Caco-2 (cell line): Measurements from ENCODE around the gene BBOX1. TPM values are rescaled to one million over a fixed set of nuclear protein-coding genes. Genes with fewer than 3 reads are reported as not detected.

ENCODE experiments used
- BruUV-seq: library from RNA; stranded (reverse); fragments of 400-500 nt; replicated peaks from 2 replicates; lab custom pipeline; 2021; lab: Mats Ljungman, UMichigan
- CTCF ChIA-PET: fragments of 300-600 bp; sonication (Branson Sonifier 250); formaldehyde crosslinking; loops from one replicate; lab custom pipeline; 2022; ENCODE audit warnings: antibody characterized with exemption; lab: Charles Lee
- POLR2A ChIA-PET: fragments of 300-600 bp; sonication (Branson Sonifier 250); formaldehyde crosslinking; loops from one replicate; lab custom pipeline; 2022; ENCODE audit warnings: antibody characterized with exemption; lab: Charles Lee
- DNase-seq, 2 experiments: peaks; one replicate each; pipeline versions ENCODE4 v3.0.0 to v3.0.0-alpha.2; 2020 to 2022
- H3K27me3 ChIP-seq: replicated peaks from 2 replicates; pipeline ENCODE4 v1.6.0; 2011; ENCODE audit warnings: low read length; ENCODE audit not compliant: control insufficient read depth, insufficient read depth
- H3K36me3 ChIP-seq: 2 replicates; pipeline ENCODE4 v1.5.1; 2011; ENCODE audit warnings: low read length; ENCODE audit not compliant: control insufficient read depth, insufficient read depth
- H3K4me1 ChIP-seq: fragments of 250-450 bp; sonication (Bioruptor Pico); 2 replicates; pipeline ENCODE4 v1.5.1; 2020; ENCODE audit warnings: mild to moderate bottlenecking
- H3K4me3 ChIP-seq: 2 replicates; pipeline ENCODE4 v1.5.1; 2011; ENCODE audit warnings: low read depth, mild to moderate bottlenecking, control low read depth, low read length
- H3K9me3 ChIP-seq: fragments of 250-450 bp; sonication (Bioruptor Pico); 2 replicates; pipeline ENCODE4 v1.5.1; 2020; ENCODE audit warnings: mild to moderate bottlenecking, moderate library complexity
- H3K27ac Mint-ChIP-seq: one replicate; pipeline ENCODE4 v1.8.0; 2022; ENCODE audit warnings: mixed read lengths; ENCODE audit not compliant: unreplicated experiment
- H3K27me3 Mint-ChIP-seq: one replicate; pipeline ENCODE4 v1.8.0; 2022; ENCODE audit warnings: mixed read lengths; ENCODE audit not compliant: insufficient read depth, unreplicated experiment
- H3K36me3 Mint-ChIP-seq: one replicate; pipeline ENCODE4 v1.8.0; 2022; ENCODE audit warnings: mild to moderate bottlenecking, mixed read lengths; ENCODE audit not compliant: insufficient read depth, unreplicated experiment
- H3K4me1 Mint-ChIP-seq: one replicate; pipeline ENCODE4 v1.8.0; 2022; ENCODE audit warnings: low read depth, mixed read lengths; ENCODE audit not compliant: unreplicated experiment
- H3K4me3 Mint-ChIP-seq: one replicate; pipeline ENCODE4 v1.8.0; 2022; ENCODE audit warnings: mild to moderate bottlenecking, moderate library complexity, mixed read lengths; ENCODE audit not compliant: unreplicated experiment
- H3K9me3 Mint-ChIP-seq: one replicate; pipeline ENCODE4 v1.8.0; 2022; ENCODE audit warnings: mixed read lengths; ENCODE audit not compliant: unreplicated experiment
- intact Hi-C: fragments of 100-400 bp; cut with micrococcal nuclease; formaldehyde crosslinking; loops from one replicate; pipeline ENCODE4 v1.10.0; 2022; ENCODE audit not compliant: unreplicated experiment
- total RNA-seq: library from RNA; stranded (reverse); gene quantifications from 2 replicates; pipeline ENCODE4 v1.2.3, GENCODE V29; 2022
- TF ChIP-seq, protein P1 (sequence below), 2 experiments: fragments of 200-600 bp in 1 of 2; IDR thresholded peaks; 1 replicate in 1 of 2; 2 replicates in 1 of 2; pipeline versions ENCODE4 v1.5.1 to v1.8.0; 2011 to 2022; ENCODE audit warnings: antibody characterized with exemption in 1 of 2, control low read depth in 1 of 2, inconsistent platforms in 1 of 2, low read depth in 1 of 2, low read length in 1 of 2, mild to moderate bottlenecking in 1 of 2, moderate library complexity in 1 of 2; ENCODE audit not compliant: insufficient read depth in 1 of 2, severe bottlenecking in 1 of 2, unreplicated experiment in 1 of 2

BBOX1 gene
- total RNA-seq, 1 experiment from 2014 or later = not detected

DNA sequence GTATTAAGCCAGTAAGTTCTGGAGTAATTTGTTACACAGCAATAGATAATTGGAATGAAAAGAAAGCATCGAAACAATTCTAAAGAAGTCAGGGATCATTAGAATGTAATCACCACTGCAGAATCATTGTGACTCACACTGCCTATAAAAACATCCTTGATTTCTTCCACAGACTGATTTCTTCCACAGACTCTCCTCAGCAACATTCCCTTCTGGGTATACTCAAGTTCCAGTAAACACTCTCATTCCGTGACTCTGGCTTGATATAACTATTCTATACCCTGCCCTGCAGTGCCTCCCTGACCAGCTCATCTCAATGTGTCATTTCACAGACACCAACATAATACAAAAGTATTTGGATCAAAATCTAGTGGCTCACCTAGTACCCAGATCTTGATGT, 120.5 kb downstream of the BBOX1 start:
- CTCF ChIA-PET = interaction anchor here (0.7 kb wide), 1 partner anchor 325 kb away, joined by 3 read pairs; no protein-coding TSS in a partner anchor
- Histone ChIP-seq H3K9me3 (no peaks in the 10 kb centered on the region), H3K36me3 (no peaks in the 10 kb centered on the region), H3K4me3 (no peak overlapping the region), H3K27me3 (no peaks in the 10 kb centered on the region), H3K4me1 (peaks cover 4% of the 10 kb centered on the region; the same call in 1 of the 2 replicates)
- H3K27me3 Mint-ChIP-seq = peaks cover 5% of the 10 kb centered on the region
- intact Hi-C loops = no loop called here
- no TSS peak for BruUV-seq
- no peaks in the 10 kb centered on the region for H3K4me1 Mint-ChIP-seq
- peaks cover 8% of the 10 kb centered on the region for H3K9me3 Mint-ChIP-seq
- no peak overlapping the region for H3K27ac Mint-ChIP-seq
- H3K36me3 Mint-ChIP-seq = no peaks in the 10 kb centered on the region
- no peak overlapping the region for H3K4me3 Mint-ChIP-seq
- DNase-seq = no peak
- TF ChIP-seq, protein P1, sequence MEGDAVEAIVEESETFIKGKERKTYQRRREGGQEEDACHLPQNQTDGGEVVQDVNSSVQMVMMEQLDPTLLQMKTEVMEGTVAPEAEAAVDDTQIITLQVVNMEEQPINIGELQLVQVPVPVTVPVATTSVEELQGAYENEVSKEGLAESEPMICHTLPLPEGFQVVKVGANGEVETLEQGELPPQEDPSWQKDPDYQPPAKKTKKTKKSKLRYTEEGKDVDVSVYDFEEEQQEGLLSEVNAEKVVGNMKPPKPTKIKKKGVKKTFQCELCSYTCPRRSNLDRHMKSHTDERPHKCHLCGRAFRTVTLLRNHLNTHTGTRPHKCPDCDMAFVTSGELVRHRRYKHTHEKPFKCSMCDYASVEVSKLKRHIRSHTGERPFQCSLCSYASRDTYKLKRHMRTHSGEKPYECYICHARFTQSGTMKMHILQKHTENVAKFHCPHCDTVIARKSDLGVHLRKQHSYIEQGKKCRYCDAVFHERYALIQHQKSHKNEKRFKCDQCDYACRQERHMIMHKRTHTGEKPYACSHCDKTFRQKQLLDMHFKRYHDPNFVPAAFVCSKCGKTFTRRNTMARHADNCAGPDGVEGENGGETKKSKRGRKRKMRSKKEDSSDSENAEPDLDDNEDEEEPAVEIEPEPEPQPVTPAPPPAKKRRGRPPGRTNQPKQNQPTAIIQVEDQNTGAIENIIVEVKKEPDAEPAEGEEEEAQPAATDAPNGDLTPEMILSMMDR (IDR thresholded peaks at IDR 0.05; ENCODE audit: insufficient read depth in 1 of 2, low read depth in 1 of 2, low read length in 1 of 2, severe bottlenecking in 1 of 2, unreplicated experiment in 1 of 2) = no peak
- POLR2A ChIA-PET = no interaction called here

DNA sequence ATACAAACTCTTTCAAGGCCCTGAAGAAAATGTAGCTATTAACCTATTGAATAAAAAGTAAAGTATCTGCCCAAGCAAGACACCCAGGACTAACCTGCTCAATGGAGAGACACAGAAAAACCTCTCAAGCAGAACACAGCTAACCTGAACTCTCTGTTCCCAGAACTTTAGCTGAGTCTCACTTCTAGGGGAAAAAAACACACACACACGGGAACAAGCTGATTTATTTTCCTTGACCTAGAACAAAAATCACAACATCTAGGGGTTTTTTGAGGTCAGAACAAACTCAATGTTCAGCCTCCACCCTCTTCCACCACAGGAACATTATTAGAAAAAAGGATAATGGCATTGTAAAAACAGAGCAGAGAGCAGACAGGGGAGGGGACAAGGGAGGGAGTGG, 121.6 kb downstream of the BBOX1 start:
- no peaks in the 10 kb centered on the region for H3K4me1 Mint-ChIP-seq
- no peaks in the 10 kb centered on the region for H3K36me3 Mint-ChIP-seq
- ChIA-PET POLR2A (no interaction called here), CTCF (no interaction called here)
- peaks cover under 1% of the 10 kb centered on the region for H3K9me3 Mint-ChIP-seq
- intact Hi-C loops = no loop called here
- no peak overlapping the region for H3K27ac Mint-ChIP-seq
- no peak for DNase-seq
- Histone ChIP-seq H3K27me3 (no peaks in the 10 kb centered on the region; the same call in 1 of the 2 replicates), H3K4me3 (no peak overlapping the region), H3K4me1 (peaks cover 4% of the 10 kb centered on the region; the same call in 1 of the 2 replicates), H3K9me3 (no peaks in the 10 kb centered on the region), H3K36me3 (no peaks in the 10 kb centered on the region)
- TF ChIP-seq, protein P1 (IDR thresholded peaks at IDR 0.05; ENCODE audit: insufficient read depth in 1 of 2, low read depth in 1 of 2, low read length in 1 of 2, severe bottlenecking in 1 of 2, unreplicated experiment in 1 of 2) = no peak
- BruUV-seq = no TSS peak
- H3K27me3 Mint-ChIP-seq = peaks cover 3% of the 10 kb centered on the region
- H3K4me3 Mint-ChIP-seq = no peak overlapping the region

DNA sequence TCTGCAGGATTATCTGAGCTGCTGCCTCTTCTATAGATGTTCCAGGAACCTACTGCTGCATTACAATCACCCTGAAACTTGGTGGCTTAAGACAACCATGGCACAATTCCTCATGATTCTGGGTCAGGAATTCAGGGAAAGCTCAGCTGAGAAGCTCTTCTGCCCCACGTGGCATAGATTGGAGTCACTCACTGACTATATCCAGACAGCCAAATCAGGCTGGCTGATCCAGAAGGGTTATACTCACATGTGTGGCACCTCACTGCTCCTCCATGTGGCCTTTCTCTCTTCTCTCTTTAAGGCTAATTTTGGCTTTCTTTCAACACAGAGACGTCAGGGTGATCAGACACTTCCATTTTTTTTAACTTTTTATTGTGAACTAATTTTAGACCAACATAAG, 125.5 kb downstream of the BBOX1 start:
- TF ChIP-seq, protein P1 (IDR thresholded peaks at IDR 0.05; ENCODE audit: insufficient read depth in 1 of 2, low read depth in 1 of 2, low read length in 1 of 2, severe bottlenecking in 1 of 2, unreplicated experiment in 1 of 2) = no peak
- Histone ChIP-seq H3K36me3 (no peaks in the 10 kb centered on the region), H3K4me1 (peaks cover 4% of the 10 kb centered on the region; the same call in 1 of the 2 replicates), H3K9me3 (no peaks in the 10 kb centered on the region; the same call in 1 of the 2 replicates), H3K4me3 (no peak overlapping the region), H3K27me3 (no peaks in the 10 kb centered on the region; the same call in 1 of the 2 replicates)
- ChIA-PET CTCF (no interaction called here), POLR2A (no interaction called here)
- H3K36me3 Mint-ChIP-seq = no peaks in the 10 kb centered on the region
- no peaks in the 10 kb centered on the region for H3K9me3 Mint-ChIP-seq
- DNase-seq = no peak
- BruUV-seq = no TSS peak
- peaks cover 7% of the 10 kb centered on the region for H3K27me3 Mint-ChIP-seq
- intact Hi-C loops = no loop called here
- no peak overlapping the region for H3K4me3 Mint-ChIP-seq
- peaks cover 2% of the 10 kb centered on the region for H3K4me1 Mint-ChIP-seq
- H3K27ac Mint-ChIP-seq = no peak overlapping the region
